Upper lobe of left lung (tissue), 4 donors: ENCODE data around the gene CCN6.

Experiments used
- CTCF ChIP-seq, 6 experiments: fragments of 450-650 bp in 4 of 6; fragments of 200-600 bp in 2 of 6; sonication (generic) in 2 of 6; IDR thresholded peaks; one replicate each; pipeline ENCODE4 v1.5.1; 2016 to 2019; ENCODE audit warnings: antibody characterized with exemption in 6 of 6
- EP300 ChIP-seq, 4 donors: sonication (generic); formaldehyde crosslinking; IDR thresholded peaks; one replicate each; pipeline ENCODE4 v1.5.1; 2017; ENCODE audit warnings: antibody characterized with exemption in 4 of 4, control low read depth in 2 of 4
- POLR2A ChIP-seq, 4 donors: fragments of 450-650 bp; IDR thresholded peaks; one replicate each; pipeline ENCODE4 v1.5.1; 2016 to 2017; ENCODE audit warnings: antibody characterized with exemption in 4 of 4, mild to moderate bottlenecking in 2 of 4
- POLR2AphosphoS5 ChIP-seq, 2 donors: sonication (generic); formaldehyde crosslinking; IDR thresholded peaks; one replicate each; pipeline ENCODE4 v1.5.1; 2017; ENCODE audit warnings: antibody characterized with exemption in 2 of 2

- no peak for TF ChIP-seq POLR2A (IDR thresholded peaks at IDR 0.05)
- no peak for TF ChIP-seq CTCF (IDR thresholded peaks at IDR 0.05)
- TF ChIP-seq POLR2AphosphoS5 (IDR thresholded peaks at IDR 0.05) = no peak
- TF ChIP-seq EP300 (IDR thresholded peaks at IDR 0.05) = no peak
Observed at GRCh38 chr6:112038756-112039430, 15.0 kb upstream of the CCN6 start.
